Suppressor macrophage treated with lipopolysaccharide for 4 hours (primary cell): Measurements from ENCODE around the gene ITPRIPL2.

Source experiments
- DNase-seq: peaks from one replicate; pipeline ENCODE4 v3.0.0-alpha.2; 2020

The ITPRIPL2 gene

DNA sequence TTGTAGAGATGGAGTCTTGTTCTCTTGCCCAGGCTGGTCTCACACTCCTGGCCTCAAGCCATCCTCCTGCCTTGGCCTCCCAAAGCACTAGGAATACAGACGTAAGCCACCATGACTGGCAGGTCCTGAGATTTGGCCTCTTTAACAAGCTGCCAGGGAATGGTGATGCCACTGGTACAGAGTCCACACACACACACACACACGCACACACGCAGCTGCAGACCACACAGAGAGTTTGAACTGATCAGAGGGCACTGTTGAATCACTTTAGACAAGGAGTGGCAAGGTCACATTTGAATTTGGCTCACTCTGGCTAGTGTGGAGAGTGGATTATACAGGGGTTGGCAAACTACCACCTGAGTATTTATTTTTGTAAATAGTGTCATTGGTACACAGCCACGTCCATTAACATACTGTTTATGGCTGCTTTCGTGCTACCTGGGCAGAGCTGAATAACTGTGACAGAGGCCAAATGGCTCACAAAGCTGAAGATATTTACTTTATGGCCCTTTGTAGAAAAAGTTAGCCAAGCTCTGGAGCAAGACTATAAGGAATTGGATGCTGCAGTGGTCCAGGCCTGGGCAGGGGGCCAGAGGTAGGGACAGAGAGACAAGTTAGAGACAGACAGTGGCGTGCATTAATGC lies 9.9 kb downstream of the ITPRIPL2 start:
- no peak for DNase-seq

DNA sequence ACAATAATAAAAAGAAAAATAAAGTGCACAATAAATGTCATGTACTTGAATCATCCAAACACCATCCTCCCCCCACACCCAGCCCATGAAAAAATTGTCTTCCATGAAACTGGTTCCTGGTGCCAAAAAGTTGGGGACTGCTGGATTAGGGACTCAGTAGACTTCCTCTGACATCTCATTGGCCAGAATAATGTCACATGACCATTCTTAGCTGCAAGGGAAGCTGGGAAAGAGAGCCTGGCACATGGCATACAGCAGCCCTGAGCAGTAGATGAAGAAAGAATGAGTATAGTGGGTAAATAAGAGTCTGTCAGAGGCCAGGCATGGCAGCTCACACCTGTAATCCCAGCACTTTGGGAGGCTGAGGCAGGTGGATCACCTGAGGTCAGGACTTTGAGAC lies 12.5 kb downstream of the ITPRIPL2 start:
- DNase-seq = no peak

DNA sequence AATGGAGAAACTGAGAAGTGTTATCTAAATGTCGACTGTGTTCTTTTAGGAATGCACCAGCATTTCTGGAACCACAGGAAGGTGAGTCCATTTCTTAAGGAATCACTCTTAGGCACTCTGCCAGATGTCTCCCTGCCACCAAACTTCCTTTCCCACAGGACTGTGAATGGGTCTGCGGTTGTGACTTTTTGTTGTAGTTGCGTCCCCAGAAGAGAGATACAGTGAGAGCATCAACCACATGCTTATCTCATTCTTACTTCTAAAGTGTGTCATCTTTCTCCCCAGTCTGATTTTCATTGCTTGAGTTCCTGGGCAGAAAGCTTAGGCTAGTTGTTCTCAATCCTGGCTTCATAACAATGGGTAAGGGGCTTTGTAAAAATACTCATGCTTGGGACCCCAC lies 13.4 kb downstream of the ITPRIPL2 start:
- peak; percentile 44 for DNase-seq

DNA sequence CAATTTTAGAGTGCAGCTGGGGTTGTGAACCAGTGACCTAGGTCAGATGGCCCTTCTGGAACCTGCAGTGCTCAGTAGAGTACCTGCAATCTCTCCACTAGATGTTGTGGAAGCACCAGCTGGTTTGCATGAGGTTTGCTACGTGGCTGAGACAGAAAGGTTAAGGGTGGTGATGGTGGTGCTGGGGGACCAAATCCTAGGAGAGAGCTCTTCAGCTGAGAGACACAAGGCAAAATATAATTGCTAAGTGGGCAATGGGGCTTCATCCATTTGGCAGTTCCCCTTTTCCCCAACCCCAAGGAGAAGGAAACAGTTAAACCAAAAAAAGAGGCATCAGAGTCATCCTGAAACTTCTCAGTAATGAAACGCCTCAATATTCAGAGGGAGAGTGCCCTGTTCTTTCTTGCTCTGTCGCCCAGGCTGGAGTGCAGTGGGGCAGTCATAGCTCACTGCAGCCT lies 13.9 kb downstream of the ITPRIPL2 start:
- peak; percentile 73 for DNase-seq

DNA sequence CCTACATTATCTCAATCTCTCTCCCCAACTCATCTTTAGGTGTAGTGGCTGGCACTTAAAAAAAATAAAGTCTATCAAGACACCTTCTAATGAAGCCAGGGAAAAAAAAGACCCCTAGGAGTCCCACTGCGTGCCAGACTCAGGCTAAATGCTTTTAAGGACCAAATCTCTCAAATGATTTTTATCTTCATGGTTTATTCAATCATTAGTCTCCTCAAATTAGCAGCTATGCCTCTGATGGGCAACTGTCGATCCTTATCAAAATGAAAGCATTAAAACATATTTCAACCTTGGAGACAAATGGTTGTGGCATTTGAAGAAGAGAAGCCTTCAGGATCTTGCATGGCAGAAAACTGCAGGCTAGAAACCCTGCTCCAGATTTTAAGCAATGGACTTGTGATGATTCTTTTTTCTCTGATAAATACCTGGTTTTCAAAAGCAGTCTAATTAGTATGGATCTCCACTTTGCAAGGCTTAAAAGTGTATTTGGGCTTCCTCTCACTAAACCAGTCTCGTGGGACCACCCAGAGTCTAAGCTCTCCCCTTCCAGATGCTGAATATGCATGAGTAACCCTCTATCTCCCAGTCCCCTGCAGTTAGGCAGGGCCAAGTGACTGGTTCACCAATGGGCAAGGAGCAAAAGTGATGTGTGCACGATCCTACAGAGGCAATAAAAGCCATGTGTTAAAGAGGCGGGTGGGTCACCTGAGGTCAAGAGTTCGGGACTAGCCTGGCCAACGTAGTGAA lies 14.9 kb downstream of the ITPRIPL2 start:
- no peak for DNase-seq

DNA sequence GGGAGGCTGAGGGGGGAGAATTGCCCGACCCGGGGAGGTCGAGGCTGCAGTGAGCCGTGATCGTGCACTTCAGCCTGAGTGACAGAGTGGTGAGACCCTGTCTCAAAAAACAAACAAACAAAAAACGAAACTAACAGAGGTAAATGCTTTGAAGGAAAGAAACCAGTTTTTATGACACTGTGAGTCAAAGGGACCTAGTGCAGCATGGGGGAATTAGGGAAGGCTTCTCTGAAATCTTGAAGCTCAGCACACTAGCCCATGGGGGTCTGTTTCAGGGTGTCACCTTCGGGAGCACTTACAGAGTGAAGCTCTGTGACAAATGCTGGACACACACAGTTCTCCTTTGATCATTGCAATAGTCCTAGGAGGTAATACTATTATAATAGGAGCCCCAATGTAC lies 16.6 kb downstream of the ITPRIPL2 start:
- DNase-seq = no peak

DNA sequence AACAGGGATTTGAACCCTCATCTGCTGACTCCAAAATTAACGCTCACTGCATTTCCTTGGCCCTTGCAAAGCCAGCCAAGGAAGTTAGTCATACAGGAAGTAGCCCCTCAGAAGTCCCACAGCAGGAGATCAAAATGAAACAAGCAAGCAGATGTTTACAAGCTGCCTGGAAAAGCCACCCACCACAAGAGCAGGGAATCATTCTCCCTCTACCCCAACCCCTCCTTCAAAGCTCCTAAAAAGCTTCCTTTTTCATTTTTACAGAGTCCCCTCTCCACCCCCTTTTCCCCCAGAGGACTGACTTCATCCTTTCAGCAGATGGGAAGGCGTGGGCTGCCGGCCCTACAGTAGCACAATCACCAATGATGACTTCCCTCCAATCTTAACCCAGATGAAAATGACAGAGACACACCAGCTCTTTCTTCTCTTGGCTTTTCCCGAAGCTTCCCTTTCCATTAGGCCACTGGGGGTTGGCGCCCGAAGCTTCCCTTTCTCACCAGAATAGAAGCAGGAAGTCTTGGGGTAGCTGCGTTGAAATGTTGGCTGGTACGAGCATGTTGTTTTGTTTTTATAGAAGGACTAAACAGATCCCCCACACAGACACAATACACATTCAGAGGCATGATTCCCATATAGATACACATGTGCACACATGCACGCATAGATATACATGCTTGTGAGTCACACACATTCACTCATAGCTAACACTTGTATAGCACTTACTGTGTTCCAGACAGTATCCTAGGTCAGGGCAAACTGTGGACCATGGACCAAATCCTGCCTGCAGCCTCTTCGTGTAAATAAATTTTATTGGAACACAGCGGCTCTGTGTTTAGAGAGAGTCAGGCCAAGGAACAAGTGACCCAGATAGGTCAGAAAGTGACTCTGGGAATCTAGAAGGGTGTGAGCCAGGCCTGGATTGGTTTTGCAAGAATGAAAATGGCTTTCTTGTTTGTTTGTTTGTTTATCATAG lies 17.4 kb downstream of the ITPRIPL2 start:
- peak; percentile 98 for DNase-seq

DNA sequence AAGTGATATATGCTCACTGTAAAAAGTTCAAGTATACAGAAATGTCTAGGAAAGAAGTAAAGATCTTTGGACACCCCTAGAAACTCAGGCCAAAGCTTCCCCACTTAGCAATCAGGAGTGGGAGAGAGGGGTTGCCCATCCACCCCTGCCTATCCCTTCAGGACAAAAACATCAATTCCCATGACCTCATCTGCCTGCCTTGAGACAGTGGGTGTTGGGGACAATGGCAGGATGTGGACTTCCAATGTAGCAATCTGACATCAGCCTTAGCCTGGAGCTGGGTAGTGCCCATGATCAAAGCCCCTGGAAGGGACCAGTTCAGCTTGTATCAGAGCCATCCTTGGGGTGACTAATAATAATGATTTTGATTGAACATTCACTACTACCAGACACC lies 18.1 kb downstream of the ITPRIPL2 start:
- DNase-seq = peak; percentile 82

DNA sequence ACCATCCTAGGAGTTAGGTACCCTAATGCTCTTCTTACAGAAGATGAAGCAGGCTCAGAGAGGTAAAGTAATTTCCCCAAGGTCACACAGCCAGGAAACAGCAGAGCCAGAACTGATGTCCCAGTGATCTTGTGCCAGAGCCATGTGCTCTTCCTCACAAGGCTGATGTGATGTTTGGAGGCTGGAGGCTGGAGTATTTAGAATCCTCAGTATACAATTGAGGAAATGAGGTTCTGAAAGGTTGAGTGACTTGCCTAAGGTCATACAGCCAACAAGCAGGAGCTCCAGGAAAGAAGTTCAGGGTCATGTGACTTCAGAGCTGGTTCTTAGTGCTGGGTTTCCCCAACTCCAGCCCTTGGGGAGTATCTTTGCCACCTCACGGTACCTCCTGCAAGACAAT lies 18.5 kb downstream of the ITPRIPL2 start:
- DNase-seq = peak; percentile 67

DNA sequence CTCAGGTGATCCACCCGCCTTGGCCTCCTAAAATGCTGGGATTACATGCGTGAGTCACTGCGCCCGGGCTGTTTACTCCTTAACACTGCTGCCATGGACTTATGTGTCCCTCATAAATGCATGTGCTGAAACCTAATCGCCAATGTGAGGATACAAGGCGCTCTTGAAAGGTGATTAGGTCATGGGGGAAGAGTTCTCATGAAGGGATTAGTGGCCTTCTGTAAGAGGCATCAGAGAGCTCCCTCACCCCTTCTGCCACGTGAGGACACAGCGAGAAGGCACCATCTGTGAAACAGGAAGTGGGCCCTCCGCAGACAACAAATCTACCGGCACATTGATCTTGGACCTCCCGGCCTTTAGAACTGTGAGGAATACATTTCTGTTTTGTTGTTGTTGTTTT lies 19.1 kb downstream of the ITPRIPL2 start:
- DNase-seq = peak; percentile 63

DNA sequence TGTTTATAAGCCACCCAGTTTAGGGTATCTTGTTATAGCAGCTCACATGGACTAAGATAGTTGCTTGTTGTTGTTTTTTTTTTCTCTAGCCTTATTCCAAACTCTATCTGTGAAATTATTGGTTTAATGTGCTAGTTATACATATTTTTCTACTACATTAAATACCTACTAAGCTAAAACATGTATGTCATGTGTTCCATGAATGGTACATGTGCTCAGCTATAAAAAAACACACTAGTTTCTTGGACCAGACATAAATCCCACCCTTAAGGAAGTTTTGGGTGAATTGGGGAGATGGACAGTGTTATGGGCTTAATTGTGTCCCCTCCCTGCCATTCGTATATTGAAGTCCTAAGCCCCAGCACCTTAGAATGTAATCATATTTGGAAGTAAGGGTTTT lies 19.8 kb downstream of the ITPRIPL2 start:
- no peak for DNase-seq

DNA sequence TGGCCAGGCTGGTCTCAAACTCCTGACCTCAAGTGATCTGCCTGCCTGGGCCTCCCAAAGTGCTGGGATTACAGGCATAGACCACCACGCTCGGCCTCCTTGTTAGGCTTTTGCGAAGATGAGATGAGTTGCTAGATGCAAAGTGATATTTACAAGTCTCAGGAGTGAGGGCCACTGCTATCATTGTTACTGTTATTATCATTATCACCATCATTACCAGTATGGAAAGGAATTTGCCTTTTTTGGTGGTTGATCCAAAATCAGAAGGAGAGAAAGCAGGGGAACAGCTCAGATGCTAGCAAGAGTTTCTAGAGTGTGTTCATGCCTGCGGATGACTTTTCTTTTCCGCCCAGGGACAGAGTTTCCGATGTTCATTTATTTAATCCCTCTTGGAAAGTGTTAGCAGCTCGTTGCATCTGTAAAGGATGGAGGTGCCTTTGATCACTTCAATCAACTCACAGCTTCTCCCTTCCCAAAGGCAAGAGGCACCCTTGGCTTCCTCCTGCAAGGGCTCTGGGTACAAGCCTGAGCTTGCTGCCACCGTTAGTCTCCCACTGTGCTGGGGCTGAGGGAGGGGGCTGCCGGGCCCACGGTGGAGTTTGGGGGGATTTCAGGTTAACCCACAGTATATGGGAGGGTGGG lies 21.6 kb downstream of the ITPRIPL2 start:
- DNase-seq = no peak

DNA sequence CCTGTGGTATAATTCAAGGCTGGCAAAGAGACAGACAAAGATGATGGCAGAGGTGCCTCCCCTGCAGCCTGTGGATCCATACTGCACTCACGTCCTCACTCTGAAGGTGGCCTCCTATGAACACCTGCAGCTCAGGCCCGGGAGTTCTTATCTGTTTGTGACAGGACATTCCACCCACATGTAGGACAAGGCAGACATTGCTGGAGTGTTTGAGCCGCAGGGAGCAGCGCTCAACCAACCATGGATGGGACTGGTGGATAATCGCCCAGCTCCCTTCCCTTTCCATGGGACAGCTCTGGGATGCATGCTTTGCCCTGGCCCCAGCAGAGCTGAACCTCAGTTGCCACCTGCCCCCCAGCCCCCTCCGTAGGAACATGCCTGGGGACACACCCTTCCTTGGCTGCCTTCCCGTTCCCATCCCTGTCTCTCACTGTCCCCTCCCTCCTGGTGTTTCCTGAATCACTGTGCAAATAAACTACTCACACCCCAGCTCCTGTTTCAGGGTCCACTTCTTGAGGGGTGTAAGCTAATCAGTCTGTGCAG lies 22.2 kb downstream of the ITPRIPL2 start:
- no peak for DNase-seq

DNA sequence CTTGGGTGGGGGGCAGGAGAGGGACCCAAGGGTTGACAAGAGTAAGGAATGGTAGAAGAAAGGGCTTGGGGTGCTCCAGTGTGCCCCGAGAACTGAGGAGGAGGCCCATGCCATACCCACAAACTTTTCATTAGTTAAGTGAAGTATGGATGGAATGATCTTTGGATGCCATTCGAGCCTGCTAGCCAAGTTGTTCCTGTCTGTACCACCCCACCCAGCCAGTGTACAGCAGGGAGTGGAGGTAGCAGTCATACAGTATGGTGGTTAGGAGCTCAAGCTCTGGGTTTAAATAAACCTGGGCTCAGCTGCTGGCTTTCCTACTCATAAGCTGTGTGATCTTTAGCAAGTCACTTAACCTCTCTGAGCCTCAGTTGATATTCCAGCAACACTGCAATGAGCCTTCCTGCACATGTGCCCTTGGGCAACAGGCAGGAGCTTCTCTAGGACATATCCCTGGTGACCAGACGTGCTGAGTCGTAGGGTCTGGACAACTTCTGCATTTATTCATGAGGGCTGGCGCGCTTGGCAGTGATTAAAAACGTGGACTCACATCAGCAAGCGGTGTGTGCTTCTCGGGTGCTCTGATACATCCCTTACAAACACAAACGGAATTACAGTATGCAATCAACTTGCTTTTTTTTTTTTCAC lies 22.9 kb downstream of the ITPRIPL2 start:
- peak; percentile 84 for DNase-seq

DNA sequence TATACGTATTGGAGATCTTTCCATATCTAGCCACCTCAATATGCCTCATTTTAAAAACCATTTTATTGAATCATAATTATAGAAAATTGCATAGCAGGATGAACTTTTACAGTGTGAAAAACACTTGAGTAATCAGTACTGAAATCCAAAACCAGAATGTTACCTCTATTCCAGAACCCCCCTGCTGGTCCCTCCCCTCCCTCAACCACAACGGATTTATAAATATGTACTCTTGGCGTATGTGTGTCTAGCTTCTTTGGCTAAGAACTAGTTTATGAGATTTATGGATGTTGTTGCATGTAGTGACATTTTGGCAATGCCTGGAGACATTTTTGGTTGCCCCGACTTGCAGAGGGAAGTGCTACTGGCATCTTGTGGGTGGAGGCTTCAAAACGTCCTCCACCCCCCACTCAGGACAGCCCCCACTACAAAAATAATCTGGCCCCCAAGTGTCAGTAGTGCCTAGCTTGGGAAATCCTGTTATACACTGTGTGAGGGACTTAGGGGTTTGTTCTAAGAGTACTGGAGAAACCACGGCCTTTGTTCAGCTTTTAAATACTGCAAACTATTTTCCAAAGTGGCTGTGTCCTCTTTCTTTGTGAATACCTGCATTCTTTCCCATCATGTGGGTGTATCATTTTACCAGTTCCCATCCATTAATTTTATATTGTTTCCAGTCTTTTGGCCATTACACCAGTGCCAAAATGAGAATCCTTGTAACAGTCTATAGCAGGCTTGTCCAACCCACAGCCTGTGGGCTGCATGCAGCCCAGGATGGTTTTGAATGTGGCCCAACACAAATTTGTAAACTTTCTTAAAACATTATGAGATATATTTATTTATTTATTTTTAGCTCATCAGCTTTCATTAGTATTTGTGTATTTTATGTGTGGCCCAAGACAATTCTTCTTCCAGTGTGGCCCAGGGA lies 23.7 kb downstream of the ITPRIPL2 start:
- DNase-seq = no peak

DNA sequence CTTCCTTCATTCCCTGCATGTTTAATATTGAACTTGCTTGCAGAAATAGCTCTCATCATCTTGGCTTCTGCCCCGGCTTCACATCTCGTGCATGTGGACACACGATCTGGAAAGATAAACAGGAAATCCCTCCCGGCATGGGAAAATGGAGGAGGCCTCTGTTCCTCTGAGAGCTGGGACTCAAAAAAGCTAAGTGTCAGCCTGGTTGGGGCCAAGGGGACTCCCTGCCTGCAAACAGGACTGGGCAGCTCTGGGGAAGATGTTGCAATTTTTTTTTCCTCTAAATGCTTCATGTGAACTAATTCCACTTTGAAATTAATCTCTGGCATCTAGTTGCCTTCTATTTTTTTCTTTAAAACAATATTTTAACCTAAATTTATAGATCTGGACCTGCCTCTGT lies 24.8 kb downstream of the ITPRIPL2 start:
- DNase-seq = peak; percentile 88

DNA sequence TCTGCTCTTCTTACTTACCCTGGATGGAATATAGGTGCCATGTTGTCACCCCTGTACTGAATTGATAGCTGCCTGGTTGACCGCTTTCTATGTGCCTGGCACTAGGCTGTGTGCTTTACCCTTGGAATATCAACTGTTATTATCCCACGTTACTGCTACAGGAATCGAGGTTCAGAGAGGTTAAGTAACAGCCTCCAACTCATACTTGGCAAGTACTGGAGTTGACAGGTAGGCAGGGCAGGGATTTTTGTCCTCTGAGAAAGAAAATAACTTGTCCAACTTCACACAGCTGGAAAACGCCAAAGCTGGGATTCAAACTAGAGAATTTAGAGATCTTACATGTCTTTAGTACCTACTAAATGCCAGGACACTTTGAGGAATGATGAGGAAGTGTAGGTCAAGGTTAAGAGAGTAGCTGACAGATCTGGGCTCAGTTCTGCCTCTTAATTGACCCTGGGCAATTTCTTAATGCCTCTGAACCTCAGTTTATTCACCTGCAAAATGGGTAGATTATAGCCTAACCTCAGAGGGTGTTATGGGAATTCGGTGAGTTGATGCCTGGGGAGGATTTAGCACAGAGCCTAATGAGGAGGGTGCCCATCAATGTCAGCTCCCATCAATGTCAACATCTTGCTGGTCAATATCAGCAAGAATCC lies 25.8 kb downstream of the ITPRIPL2 start:
- no peak for DNase-seq

DNA sequence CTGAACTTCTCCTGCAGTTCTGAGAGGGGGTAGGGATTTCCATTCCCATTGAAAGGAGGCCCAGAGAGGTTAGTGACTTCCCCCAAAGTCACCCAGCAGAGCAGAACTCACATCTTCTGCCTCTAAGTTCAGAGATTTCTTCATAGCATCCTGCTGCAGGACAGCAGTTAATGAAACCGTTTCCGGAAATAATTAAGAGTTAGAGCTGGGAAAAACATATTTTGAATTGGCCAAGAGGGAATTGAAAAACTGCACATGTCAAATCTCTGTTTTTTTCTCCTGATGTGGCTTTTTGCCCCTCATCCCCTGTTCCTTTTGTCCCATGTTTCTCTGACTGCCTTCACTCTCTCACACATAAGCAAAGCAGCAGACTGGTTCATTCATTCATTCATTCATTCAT lies 26.6 kb downstream of the ITPRIPL2 start:
- no peak for DNase-seq

DNA sequence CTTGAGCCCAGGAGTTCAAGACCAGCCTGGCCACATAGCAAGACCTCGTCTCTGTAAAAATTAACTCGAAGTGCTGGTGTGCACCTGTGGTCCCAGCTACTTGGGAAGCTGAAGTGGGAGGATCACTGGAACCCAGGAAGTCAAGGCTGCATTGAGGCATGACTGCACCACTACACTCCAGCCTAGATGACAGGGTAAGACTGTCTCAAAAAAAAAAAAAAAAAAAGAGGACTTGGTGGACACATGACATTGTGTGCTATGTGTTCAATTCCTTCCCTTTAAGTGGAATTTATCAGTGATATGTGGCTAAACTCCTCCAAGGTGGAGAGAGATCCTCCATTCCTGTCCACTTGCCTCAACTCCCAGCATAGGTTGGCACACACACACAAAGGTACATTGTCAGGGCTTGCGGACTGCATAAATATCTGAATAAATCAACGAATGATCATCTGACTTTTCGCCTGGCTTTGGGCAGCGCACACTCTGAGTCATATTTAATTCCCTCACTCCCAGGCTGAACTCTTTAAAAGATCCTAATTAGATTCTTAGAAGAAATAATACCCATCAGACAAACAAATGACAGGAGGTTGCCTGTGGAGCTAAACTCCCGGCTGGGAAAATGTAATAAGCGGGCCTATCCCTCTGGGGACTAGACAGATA lies 29.3 kb downstream of the ITPRIPL2 start:
- no peak for DNase-seq

DNA sequence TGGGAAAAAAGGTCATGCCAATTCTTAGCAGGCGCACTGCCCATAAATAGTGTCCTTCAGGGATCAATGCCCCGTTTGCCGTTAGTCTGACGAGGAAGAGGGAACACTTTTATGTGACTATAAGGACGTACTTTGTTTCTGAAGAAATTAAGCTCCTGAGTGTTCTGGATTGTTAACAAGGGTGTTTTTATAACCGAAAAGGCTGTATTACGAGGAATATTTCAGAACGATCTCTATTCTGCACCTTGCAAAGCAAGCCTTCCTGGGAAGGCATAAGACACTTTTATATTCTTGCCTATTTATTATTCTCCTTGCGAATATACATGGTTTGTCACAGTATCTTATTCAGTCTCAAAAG lies 29.8 kb downstream of the ITPRIPL2 start:
- no peak for DNase-seq
